Activated naive CD4-positive, alpha-beta T cell treated with anti-CD3 and anti-CD28 coated beads, Interleukin-2, amount 50 U/mL, for 24 hours (primary cell): ENCODE data around the gene LARGE1.

Source experiments
- H3K27ac Mint-ChIP-seq: one replicate; pipeline ENCODE4 v1.8.0; 2021; ENCODE audit warnings: mild to moderate bottlenecking, mixed read lengths
- H3K27me3 Mint-ChIP-seq: one replicate; pipeline ENCODE4 v1.8.0; 2021; ENCODE audit warnings: mixed read lengths
- H3K36me3 Mint-ChIP-seq: one replicate; pipeline ENCODE4 v1.8.0; 2021; ENCODE audit warnings: mixed read lengths
- H3K4me1 Mint-ChIP-seq: one replicate; pipeline ENCODE4 v1.8.0; 2021; ENCODE audit warnings: mixed read lengths
- H3K4me3 Mint-ChIP-seq: one replicate; pipeline ENCODE4 v1.8.0; 2021; ENCODE audit warnings: mild to moderate bottlenecking, mixed read lengths
- H3K9me3 Mint-ChIP-seq: one replicate; pipeline ENCODE4 v1.8.0; 2021; ENCODE audit warnings: mixed read lengths

LARGE1 gene

DNA sequence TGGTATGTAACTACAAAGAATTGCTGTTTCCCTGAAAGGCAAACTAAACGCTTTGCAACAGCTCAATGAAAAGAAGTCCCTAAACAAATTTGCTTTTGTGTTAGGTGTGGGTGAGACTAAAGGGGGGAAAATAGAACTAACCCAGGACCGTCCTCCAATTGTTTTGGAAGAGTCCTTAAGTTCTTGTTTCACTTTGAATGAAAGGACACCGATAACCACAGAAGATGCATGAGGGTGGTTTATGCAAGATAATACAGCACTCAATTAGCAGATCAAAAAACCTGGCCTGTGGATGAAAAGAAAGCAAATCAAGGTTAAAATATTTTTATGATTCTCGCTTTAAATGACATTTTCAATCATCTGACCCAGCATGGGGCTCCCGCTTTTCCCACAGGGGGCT, 557.6 kb downstream of the LARGE1 start:
- no peaks in the 10 kb centered on the region for H3K27me3 Mint-ChIP-seq
- no peaks in the 10 kb centered on the region for H3K4me1 Mint-ChIP-seq
- H3K27ac Mint-ChIP-seq: no peak overlapping the region
- no peak overlapping the region for H3K4me3 Mint-ChIP-seq
- no peaks in the 10 kb centered on the region for H3K36me3 Mint-ChIP-seq
- no peaks in the 10 kb centered on the region for H3K9me3 Mint-ChIP-seq

DNA sequence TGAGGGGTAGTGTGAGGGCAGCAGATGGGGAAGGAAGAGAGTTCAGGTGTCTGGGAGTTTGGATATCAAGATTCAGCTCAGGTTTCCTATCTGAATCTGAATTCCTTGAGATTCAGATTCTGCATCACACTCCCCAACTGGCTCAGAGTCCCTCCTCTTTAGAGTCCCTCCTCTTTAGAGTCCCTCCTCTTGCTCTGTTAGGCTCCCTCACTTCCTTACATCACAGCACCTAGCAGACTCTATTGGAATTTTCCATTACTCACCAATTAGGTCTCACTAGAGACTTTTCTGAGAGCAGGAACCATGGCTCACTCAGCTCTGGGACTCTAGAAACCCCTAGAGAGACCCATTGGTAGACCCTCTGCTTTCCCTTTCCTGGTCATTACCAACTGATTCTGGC, 558.7 kb downstream of the LARGE1 start:
- no peaks in the 10 kb centered on the region for H3K4me1 Mint-ChIP-seq
- no peaks in the 10 kb centered on the region for H3K27me3 Mint-ChIP-seq
- no peak overlapping the region for H3K4me3 Mint-ChIP-seq
- H3K36me3 Mint-ChIP-seq: no peaks in the 10 kb centered on the region
- no peaks in the 10 kb centered on the region for H3K9me3 Mint-ChIP-seq
- H3K27ac Mint-ChIP-seq: no peak overlapping the region

DNA sequence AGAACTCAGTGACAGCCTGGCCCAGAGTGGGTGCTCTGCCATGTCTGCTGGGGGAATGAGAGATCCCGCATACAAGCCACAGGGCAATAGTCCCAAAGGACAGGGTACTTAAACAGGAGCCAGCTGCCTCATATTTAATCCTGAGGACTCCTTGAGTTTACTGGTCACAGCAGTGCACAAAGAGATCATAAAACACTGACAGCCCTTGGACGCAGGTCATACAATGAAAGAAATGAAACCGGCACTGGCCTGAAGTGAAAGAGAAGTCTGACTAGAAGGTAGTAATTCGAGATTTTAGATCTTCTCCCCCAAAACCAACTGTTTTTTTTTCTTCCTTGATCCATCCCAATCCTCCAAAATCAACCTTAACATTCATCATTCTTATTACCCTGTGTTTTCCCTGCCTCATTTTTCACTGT, 562.3 kb downstream of the LARGE1 start:
- H3K36me3 Mint-ChIP-seq: no peaks in the 10 kb centered on the region
- no peak overlapping the region for H3K27ac Mint-ChIP-seq
- H3K4me3 Mint-ChIP-seq: no peak overlapping the region
- peaks cover 1% of the 10 kb centered on the region for H3K27me3 Mint-ChIP-seq
- H3K9me3 Mint-ChIP-seq: no peaks in the 10 kb centered on the region
- H3K4me1 Mint-ChIP-seq: no peaks in the 10 kb centered on the region

DNA sequence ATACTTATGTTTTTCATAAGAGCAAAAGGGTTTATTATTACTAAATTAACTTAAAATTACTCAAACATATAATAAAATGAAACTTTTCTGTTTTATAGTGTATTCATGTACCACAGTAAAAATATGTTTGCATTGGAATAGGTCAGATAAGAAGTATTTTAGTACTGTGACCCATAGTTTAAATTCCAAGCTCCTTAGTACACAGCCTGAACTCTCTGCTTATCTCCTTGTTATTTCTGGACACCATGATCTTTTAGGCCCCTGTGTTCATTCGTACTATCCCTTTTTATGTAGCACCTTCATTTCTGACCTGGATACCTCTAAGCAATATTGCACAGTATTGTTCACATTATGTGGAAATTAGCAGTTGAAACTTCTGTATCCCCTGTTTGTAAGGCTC, 565.3 kb downstream of the LARGE1 start:
- H3K4me1 Mint-ChIP-seq: no peaks in the 10 kb centered on the region
- H3K27ac Mint-ChIP-seq: no peak overlapping the region
- peaks cover 4% of the 10 kb centered on the region for H3K9me3 Mint-ChIP-seq
- H3K27me3 Mint-ChIP-seq: peaks cover 1% of the 10 kb centered on the region
- H3K4me3 Mint-ChIP-seq: no peak overlapping the region
- no peaks in the 10 kb centered on the region for H3K36me3 Mint-ChIP-seq

DNA sequence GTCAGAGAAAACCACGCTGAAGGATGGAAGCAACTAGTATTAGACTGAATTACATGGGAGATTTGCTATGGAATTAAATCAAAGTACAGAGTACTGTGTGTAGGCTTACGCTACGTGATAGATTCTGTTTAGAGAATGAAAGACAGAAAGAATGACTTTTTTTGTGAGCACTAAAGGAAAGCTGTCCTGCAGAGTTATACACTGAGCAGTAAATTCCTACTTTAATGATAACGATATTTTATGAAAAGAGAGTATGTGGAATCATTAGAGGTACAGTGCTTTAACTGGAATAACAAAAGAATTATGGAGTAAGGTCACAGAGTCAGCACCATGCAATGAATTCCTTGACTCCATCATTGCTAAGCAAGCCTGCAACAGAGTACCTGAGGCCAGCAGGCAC, 566.8 kb downstream of the LARGE1 start:
- Mint-ChIP-seq H3K27ac (no peak overlapping the region), H3K36me3 (no peaks in the 10 kb centered on the region), H3K27me3 (peaks cover 1% of the 10 kb centered on the region), H3K4me3 (no peak overlapping the region), H3K4me1 (no peaks in the 10 kb centered on the region), H3K9me3 (peaks cover 8% of the 10 kb centered on the region)

DNA sequence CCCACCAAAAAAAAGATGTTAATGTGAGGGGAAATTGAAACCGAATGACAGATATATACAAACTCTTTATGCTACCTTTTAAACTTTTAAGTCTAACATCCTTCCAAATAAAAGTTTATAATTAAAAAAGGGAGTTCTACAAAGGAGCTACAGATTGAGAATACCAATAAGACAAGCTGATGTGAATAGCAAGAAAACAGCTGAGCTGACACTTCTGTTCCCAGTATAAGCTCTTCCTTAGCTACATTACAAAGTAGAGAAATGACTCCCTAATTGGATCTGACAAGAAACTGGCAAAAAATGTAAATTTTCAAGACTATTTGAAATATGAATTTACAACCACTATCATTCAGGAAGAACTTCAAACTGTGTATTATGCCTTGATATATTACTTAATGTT, 567.5 kb downstream of the LARGE1 start:
- Mint-ChIP-seq H3K27me3 (peaks cover 1% of the 10 kb centered on the region), H3K4me1 (no peaks in the 10 kb centered on the region), H3K27ac (no peak overlapping the region), H3K36me3 (no peaks in the 10 kb centered on the region), H3K9me3 (peaks cover 9% of the 10 kb centered on the region), H3K4me3 (no peak overlapping the region)

DNA sequence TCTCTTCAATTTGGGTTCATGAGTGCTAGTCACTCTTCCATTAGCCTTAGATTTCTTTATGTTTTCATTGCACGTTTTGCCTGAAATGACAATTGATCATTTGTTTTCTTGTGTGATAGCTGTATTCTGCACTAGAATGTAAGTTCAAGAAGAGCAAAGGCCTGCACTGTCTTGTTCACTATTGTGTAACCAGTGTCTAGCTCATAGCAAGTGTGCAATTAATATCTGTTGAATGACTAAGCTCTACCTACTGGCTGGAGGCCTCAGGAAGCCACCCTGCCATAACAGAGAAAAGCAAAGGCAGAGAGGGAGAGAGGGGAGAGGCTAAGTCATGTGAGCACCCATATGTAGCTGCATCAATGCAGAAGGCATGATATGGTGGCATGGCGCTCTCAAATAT, 569.3 kb downstream of the LARGE1 start:
- H3K36me3 Mint-ChIP-seq: no peaks in the 10 kb centered on the region
- peaks cover 1% of the 10 kb centered on the region for H3K27me3 Mint-ChIP-seq
- H3K27ac Mint-ChIP-seq: no peak overlapping the region
- no peak overlapping the region for H3K4me3 Mint-ChIP-seq
- H3K9me3 Mint-ChIP-seq: peaks cover 14% of the 10 kb centered on the region
- H3K4me1 Mint-ChIP-seq: no peaks in the 10 kb centered on the region

DNA sequence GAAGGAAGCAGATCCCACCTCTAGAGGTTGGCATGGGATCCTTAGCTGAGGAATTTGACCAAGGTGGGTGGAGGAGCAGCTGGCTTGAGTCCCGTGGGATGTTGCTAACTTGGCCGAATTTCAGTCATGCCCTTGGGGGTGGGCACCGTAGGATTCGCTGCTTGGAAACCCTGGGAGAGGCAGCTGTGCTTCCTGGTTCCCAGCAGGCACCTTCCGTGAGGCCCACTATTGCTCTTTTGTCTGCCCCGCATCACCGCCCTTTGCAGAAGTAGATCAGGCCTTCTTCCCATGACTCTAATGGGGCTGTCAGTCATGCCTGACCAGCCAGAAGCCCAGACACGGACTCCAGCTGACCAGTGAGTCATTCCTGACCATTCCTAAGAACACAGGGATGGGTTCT, 569.8 kb downstream of the LARGE1 start:
- H3K4me3 Mint-ChIP-seq: no peak overlapping the region
- H3K9me3 Mint-ChIP-seq: peaks cover 14% of the 10 kb centered on the region
- H3K27ac Mint-ChIP-seq: no peak overlapping the region
- no peaks in the 10 kb centered on the region for H3K4me1 Mint-ChIP-seq
- H3K36me3 Mint-ChIP-seq: no peaks in the 10 kb centered on the region
- peaks cover 1% of the 10 kb centered on the region for H3K27me3 Mint-ChIP-seq

DNA sequence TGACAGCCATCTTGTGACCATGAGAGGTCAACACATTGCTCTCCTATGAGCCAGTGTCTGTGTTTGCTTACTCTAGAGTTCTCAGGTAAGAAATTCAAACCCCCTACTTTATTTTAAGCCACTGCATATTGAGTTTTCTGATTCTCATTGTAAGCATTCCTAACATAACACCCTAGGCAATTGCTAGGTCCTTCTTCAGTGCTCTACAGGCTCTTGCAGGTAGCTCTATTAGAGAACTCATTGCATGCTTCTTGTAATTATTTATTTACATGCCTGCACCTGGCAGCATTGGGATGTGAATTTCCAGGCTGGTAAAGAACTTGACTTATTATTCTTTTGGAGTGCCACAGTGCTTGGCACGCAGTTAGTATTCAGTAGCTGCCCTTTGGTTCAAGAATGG, 573.3 kb downstream of the LARGE1 start:
- Mint-ChIP-seq H3K27me3 (no peaks in the 10 kb centered on the region), H3K4me3 (no peak overlapping the region)

DNA sequence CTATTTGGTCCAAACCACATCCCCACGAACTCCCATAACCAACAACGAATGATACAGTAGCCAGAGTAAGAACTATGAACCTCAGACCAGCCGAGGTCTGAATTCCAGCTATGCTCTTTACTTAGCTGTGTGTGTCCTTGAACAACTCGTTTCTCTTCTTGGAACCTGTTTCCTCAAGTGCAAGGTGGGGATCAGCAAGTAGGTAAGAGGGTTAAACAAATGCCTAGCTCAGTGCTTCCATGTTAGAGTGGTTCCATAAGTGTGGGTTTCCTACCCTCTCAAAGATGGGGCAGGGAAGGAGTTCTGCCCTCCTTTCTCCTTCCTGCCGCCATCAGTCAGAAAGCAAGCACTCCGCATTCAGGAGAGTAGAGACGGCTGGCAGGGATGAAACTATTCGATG, 578.7 kb downstream of the LARGE1 start:
- H3K4me3 Mint-ChIP-seq: no peak overlapping the region
- no peaks in the 10 kb centered on the region for H3K36me3 Mint-ChIP-seq
- peaks cover 2% of the 10 kb centered on the region for H3K27me3 Mint-ChIP-seq
- no peaks in the 10 kb centered on the region for H3K4me1 Mint-ChIP-seq
- H3K27ac Mint-ChIP-seq: no peak overlapping the region
- H3K9me3 Mint-ChIP-seq: peaks cover 4% of the 10 kb centered on the region

More for the DNA sequence above, 573.3 kb downstream of the LARGE1 start:
- Mint-ChIP-seq H3K9me3 (peaks cover 14% of the 10 kb centered on the region), H3K36me3 (no peaks in the 10 kb centered on the region), H3K27ac (no peak overlapping the region), H3K4me1 (no peaks in the 10 kb centered on the region)

DNA sequence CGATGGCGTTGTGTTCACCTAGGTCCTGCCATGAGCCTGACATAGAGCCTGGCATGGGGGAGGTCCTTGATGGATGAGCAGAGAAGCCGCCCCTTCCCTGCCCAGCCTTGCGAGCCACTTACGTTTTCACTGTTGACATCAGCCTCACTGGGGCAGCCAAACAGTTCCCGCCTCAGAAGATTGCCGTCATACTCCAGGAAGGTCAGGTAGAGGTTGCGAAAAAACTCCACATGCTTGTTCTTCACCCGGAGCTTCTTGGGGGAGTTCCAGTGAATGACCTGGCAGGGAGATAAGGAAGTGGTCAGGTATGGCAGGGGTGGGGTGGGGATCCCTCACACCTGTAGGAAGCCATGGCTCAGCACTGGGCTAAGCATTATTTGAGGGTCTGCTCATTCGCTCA, 582.8 kb downstream of the LARGE1 start:
- Mint-ChIP-seq H3K27ac (no peak overlapping the region), H3K4me3 (no peak overlapping the region), H3K9me3 (peaks cover 4% of the 10 kb centered on the region), H3K36me3 (no peaks in the 10 kb centered on the region), H3K27me3 (peaks cover 2% of the 10 kb centered on the region), H3K4me1 (no peaks in the 10 kb centered on the region)

DNA sequence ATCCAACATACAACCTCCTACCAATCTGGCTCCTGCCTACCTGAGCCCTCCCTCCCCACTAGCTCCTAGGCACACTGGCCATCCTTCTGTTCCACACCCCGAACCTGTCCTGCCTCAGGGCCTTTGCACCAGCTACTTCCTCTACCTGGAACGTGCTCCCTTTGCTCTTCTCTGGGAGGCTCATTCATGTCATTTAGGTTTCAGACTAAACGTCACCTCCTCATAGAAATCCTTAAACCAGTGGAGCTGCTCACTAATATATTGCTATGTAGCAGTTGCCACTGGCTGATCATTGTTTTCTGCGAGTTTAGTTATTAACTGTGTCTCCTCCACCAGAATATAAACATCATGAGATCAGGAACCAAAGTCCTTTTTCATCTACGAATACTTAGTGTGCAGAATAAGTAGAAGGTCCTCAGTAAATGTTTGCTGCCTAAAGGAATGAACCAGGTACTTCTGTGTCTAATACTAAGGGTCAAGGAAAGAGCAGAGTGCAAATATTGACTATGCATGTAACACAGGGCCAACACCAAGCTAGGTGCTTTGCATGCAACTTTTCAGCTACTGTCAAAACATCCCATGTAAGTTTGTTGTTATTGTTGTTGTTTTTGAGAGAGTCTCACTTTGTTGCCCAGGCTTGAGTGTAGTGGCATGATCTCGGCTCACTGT, 584.5 kb downstream of the LARGE1 start:
- H3K27ac Mint-ChIP-seq: no peak overlapping the region
- no peak overlapping the region for H3K4me3 Mint-ChIP-seq
- H3K9me3 Mint-ChIP-seq: peaks cover 4% of the 10 kb centered on the region
- H3K27me3 Mint-ChIP-seq: peaks cover 2% of the 10 kb centered on the region
- no peaks in the 10 kb centered on the region for H3K36me3 Mint-ChIP-seq
- no peaks in the 10 kb centered on the region for H3K4me1 Mint-ChIP-seq

DNA sequence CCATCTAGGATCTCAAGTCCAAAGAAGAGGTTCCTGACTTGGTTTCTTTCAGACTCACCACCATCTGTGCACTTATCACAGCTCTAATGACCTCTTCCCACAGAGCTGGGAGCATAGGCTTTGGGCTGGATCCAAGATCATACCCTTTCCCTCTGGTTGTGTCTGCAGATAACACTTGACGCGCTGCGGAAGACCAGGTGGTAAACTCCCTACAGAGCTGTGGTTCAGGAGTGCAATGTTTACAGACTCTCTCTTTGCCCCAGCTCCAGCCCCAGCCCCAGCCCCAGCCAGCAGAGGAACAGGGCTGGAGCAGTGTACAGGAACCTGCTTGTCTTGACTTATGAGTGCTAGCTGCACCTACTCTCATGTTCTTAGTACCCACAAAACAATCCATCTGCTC, 587.7 kb downstream of the LARGE1 start:
- Mint-ChIP-seq H3K27me3 (peaks cover 3% of the 10 kb centered on the region), H3K4me3 (no peak overlapping the region), H3K27ac (no peak overlapping the region), H3K9me3 (no peaks in the 10 kb centered on the region), H3K36me3 (no peaks in the 10 kb centered on the region), H3K4me1 (no peaks in the 10 kb centered on the region)

DNA sequence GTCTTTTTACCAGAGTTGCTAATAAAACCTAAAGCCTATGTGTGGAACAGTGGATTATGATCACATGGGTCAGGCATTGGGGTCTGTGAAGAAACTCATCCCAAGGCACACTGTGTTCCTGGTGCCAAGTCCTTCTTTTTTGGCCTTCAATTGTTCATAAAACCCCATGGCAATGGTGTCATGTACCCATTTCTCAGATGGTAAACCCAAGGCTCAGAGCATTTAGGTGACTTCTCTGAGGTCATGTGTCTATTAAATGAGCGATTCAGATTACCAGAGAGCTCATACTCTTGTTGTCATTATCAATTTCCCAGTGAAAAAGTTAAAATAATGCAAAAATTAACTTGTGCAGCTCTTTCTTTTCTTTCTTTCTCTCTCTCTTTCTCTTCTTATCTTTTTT, 589.3 kb downstream of the LARGE1 start:
- Mint-ChIP-seq H3K27me3 (peaks cover 3% of the 10 kb centered on the region), H3K4me1 (no peaks in the 10 kb centered on the region), H3K9me3 (no peaks in the 10 kb centered on the region), H3K27ac (no peak overlapping the region), H3K36me3 (no peaks in the 10 kb centered on the region), H3K4me3 (no peak overlapping the region)

DNA sequence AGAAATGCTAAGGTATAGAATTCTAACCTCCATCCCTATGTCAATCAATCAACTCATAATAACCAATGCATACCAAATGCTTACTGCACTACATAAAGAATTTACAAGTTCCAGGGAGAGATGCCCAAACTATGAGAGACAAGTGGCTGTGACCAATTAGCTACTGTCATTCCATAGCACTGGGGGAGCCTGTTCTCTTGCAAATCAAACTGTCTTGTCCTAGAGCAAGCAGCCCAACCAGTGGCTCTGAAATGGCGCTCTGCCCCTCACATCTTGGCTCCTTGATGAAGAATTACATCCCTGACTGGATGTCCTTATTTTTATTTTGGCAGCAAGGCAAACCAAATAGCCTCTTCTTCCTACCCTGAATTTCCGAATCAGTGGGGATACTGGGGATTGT, 589.7 kb downstream of the LARGE1 start:
- no peaks in the 10 kb centered on the region for H3K36me3 Mint-ChIP-seq
- no peaks in the 10 kb centered on the region for H3K4me1 Mint-ChIP-seq
- no peak overlapping the region for H3K4me3 Mint-ChIP-seq
- no peaks in the 10 kb centered on the region for H3K9me3 Mint-ChIP-seq
- no peak overlapping the region for H3K27ac Mint-ChIP-seq
- H3K27me3 Mint-ChIP-seq: peaks cover 3% of the 10 kb centered on the region

DNA sequence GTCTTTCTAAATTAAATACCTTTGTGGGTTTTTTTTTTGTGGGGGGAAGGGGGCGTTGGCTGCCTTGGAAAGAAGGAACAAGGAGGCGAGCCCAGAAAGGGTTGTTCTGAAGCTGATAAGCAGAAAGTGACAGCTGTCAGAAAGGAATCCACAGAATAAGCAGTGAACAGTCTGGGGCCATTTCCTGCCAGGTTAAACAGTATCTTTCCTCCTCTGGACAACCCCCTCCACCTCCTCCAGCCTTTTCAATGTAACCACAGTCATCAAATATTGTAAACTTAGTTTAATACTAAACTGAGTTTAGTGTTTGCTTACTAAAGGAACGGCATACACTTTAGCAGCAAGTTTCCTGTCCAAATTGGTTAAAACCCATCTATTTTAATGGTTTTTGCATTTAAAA, 590.9 kb downstream of the LARGE1 start:
- no peaks in the 10 kb centered on the region for H3K4me1 Mint-ChIP-seq
- no peak overlapping the region for H3K4me3 Mint-ChIP-seq
- no peaks in the 10 kb centered on the region for H3K9me3 Mint-ChIP-seq
- H3K36me3 Mint-ChIP-seq: no peaks in the 10 kb centered on the region
- no peak overlapping the region for H3K27ac Mint-ChIP-seq
- peaks cover 3% of the 10 kb centered on the region for H3K27me3 Mint-ChIP-seq

DNA sequence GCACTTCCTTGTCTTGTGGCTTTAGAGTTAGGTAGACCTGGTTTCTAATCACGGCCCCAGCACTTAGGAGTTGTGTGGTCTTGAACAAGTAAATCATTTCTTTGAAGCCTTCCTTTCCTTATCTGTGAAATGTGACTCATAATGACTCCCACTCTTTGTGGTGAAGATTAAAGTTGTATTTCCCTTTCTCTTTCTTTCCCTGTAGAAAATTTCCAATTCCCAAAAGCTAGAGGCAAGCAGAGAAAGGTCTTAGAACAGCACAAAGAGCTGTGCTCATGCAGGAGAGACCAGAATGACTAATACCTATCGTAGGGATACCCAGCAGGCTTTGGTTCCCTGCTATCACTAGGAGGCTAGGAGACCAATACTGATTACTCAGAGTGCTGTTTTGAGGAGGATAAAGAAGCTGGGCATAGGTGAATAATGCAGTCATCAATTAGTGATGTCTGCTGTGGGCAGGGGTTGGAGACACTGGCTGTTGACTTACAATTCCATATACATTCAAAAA, 591.4 kb downstream of the LARGE1 start:
- H3K27ac Mint-ChIP-seq: no peak overlapping the region
- H3K27me3 Mint-ChIP-seq: peaks cover 3% of the 10 kb centered on the region
- H3K9me3 Mint-ChIP-seq: no peaks in the 10 kb centered on the region

More for the DNA sequence above, 591.4 kb downstream of the LARGE1 start:
- Mint-ChIP-seq H3K4me1 (no peaks in the 10 kb centered on the region), H3K36me3 (no peaks in the 10 kb centered on the region), H3K4me3 (no peak overlapping the region)
